HG03064 (cell line): ENCODE measurements around the gene SOBP.

Source experiments
- ATAC-seq: cut with Tn5 transposase; IDR thresholded peaks from one replicate; pipeline ENCODE4 v1.9.1; 2021; ENCODE audit warnings: low read depth; ENCODE audit not compliant: unreplicated experiment

SOBP gene

GRCh38 chr6:107607116-107607515 is 117.2 kb downstream of the SOBP start:
- ATAC-seq = no peak

GRCh38 chr6:107611094-107611810 is 121.3 kb downstream of the SOBP start:
- ATAC-seq = no peak

- ATAC-seq = no peak
Observed at GRCh38 chr6:107612762-107613415, 123.0 kb downstream of the SOBP start.

- no peak for ATAC-seq
Observed at GRCh38 chr6:107613651-107614379, 123.9 kb downstream of the SOBP start.

DNA sequence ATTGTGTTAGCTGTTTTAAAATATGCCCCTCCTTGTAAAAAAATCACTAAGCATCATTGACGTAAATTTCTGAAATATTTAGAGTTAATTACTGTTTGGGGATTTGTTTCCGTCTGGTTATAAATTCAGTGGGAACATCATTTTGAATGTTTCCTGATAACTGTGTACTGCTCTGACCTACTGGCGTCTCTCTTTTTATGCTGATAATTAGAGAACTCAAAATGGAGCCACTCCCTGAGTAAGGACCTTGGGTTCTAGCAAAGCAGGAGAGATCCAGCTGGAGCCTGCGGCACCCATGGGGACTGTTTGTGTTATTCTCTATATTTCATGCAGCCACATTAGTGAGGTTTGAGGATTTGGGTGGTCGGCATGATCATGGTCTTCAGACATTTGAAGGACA is 124.9 kb downstream of the SOBP start:
- ATAC-seq = no peak

GRCh38 chr6:107616775-107617174 is 126.9 kb downstream of the SOBP start:
- no peak for ATAC-seq

DNA sequence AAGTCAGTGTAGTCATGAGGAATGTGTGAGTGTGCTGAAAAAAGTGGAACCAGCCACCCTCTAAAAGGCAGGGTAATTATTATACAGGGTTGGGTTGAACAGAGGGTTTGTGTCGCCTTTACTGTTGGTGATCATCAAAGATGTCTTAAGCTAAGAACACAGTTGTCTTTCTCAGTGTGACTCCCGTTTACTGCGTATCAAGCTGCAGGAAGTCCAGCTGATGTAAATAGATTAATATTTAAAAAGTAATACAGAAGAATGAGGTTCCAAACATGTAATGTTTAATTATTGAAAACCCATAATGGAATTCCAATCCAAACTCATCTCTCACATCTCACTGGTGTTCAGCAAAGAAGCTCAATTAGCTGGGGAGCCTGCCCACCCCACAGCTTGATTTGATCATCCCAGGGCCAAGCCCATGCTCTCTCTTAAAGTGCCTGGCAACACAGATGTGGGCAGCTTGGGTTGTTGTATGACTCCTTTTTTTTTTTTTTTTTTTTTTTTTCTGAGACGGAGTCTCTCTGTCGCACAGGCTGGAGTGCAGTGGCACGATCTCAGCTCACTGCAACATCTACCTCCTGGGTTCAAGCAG is 127.5 kb downstream of the SOBP start:
- ATAC-seq = no peak

DNA sequence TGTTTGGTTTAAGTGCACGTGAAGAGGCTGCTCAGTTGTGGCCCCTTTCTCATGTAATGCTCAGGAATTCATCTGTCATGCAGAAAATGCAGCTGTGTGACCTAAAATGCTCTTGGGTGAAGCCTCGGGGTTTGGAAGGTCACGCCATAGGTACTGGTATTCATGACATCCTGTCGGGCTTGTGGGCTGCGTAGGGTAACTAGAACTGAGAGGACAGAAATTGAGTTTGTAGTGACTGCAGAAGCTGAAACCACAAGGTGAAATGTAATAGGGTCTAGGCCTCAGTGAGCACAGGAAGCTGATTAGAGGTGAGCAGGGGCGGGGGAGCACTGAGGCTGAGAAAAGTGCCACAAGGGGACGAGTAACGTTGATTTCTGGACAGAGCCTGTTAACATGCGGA is 128.8 kb downstream of the SOBP start:
- peak; percentile 98 for ATAC-seq

DNA sequence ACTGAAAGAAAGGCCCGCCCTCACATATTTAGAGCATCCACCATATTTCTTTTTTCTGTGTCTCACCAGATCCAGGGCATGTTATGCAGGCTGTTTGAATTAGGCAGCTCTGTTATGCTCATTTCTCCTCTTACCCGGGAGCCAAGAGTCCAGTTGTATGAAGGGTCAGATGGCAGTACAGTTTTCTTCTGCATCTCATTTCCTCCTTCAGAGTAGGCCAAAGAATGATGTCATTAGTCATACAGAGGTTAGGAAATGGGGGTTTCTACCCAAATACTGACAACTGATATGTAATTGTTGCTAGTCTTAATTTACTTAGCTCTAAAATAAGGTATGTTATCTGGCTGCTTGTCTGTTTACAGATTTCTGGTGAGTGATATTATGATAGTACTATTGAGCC is 130.8 kb downstream of the SOBP start:
- no peak for ATAC-seq

DNA sequence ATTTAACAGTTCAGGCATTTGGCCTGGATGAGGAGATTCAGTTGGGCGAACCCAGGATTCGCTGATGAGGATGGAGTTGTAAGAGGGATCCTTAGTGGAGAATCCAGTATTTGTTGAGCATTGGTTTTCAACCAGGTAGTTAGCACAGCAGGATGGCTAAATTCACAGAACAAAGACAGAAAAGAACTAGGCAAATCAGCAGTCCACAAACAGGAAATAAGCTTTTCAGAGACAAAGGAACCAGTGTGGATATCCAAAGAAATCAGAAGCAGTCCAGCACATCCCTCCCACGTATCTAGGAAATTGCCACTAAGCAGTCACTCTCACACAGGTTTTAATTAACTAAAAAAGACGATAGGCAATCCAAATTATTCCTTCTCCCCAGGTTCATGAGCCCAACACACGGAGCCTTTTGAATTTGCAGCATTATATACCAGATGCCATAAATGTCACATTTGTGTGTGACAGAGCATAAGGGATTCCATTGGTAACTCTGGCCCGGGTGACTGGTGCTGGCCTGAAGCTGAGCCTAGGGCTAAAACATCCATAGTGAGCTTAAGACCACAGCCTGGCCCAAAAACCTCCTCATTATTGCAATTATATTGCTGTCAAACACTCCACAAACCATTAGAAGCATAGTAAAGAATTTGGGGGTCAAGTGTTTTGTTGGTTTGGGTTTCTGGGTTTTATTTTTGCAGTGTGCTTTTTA is 131.5 kb downstream of the SOBP start:
- ATAC-seq = no peak

DNA sequence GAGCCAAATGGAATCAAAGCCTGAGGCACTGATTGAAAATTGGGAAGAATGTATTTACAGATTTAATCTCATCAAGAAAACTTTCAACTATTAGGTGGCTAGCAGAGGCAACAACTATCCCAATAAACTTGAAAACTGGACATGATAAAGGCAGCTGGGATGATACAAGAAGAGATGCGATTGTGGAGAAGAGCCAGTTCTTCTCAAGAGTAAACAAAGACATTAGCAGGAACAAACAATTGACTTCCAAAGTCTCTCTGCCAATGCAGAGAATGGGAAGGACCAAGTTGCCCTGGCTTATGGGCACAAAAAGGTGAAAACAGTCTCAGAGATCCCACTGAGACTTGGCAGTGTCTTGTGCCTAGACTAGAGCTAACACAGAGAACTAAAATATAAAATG is 132.4 kb downstream of the SOBP start:
- ATAC-seq = no peak

GRCh38 chr6:107624050-107624449 is 134.1 kb downstream of the SOBP start:
- no peak for ATAC-seq

GRCh38 chr6:107624541-107624940 is 134.6 kb downstream of the SOBP start:
- no peak for ATAC-seq

GRCh38 chr6:107625264-107625663 is 135.3 kb downstream of the SOBP start:
- ATAC-seq = no peak

- no peak for ATAC-seq
Observed at GRCh38 chr6:107626645-107627044, 136.7 kb downstream of the SOBP start.

DNA sequence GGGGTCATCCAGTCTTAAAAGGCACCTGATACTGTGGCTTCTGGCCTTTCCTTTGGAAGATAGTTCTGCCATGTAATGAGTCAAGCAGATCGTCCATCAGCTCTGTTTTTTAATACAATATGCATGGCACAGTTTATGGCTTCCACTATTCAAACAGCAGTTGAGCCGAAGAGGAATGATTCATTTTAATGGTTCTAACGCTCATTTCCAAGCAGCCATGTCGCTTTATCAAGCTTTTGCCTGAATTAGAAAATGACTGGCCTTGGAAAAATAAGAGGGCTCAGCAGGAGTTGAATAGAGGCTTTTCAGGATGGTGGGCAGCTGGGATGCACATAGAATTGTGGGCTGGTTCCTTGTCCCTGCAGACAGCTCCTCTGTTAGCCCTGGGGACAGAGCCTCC is 138.1 kb downstream of the SOBP start:
- ATAC-seq = no peak

GRCh38 chr6:107628878-107629277 is 139.0 kb downstream of the SOBP start:
- ATAC-seq = no peak

DNA sequence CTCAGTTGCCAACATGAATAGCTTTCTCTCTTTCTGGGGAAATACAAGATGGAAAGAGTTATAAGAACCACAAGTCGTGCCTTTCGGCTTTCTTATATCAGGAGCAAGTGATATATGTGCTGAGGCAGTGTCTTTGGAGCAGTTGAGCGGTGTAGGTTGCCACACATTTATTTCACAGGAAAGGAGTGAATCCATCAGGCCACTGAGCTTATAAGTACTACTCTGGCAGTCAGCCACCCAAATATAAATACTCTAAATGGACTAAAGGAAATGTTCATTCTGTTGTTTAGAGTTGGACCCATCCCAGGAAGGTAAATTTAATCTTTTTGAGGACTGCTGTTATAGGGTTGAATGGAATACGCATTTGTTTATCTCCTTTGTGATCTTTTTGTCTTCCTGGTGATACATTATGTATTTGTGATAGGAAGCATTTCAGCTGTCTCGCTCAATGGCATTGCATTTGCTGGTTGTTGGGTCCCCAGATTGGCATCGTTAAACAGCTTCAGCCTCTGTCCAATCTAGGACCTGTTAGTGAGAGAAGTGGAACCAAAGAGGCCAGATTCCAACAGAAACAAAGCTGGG is 139.7 kb downstream of the SOBP start:
- ATAC-seq = no peak

DNA sequence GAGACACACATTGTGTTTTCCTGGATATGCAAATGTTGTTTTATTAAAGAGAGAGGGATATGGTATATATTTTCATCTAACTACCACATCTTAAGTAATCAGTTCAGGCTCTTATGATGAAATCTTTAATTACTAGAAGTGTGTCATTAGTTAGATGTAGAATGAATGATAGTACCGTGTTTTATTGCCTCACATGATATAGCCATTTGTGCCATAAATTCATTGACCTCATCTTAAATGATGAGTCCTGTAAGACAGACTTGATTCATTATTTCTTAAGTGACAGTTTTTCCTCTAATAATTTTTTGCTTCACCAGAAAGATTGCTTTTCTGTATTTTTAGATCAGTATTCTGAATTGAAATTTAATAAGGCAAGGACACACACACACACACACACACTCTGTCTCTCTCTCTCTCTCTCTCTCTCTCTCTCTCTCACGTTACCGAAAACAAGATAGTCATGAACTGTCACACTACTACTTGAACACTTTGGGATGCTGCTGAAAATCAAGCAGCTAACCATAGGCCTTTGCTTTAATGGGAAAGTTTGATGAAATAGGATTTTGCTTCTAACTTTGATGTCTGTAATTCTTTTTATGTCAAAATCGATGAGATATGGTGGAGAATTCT is 140.5 kb downstream of the SOBP start:
- ATAC-seq = no peak
